Right lobe of liver (tissue), 6 donors: ENCODE data around the gene CD99. TPM values are rescaled to one million over a fixed set of nuclear protein-coding genes. Genes with fewer than 3 reads are reported as not detected.

Experiments
- ATAC-seq, 4 donors: fragments of 200-7000 bp; cut with Tn5 transposase; one replicate each; pipeline ENCODE4 v1.9.1; 2020; ENCODE audit warnings: mild to moderate bottlenecking in 4 of 4, moderate library complexity in 4 of 4
- DNase-seq, 3 donors: peaks; one replicate each; pipeline ENCODE4 v3.0.0-alpha.2; 2020
- H3K27ac ChIP-seq, 3 donors: fragments of 200-600 bp; one replicate each; pipeline ENCODE4 v1.8.0; 2022
- H3K27me3 ChIP-seq, 2 donors: fragments of 200-600 bp; one replicate each; pipeline ENCODE4 v1.8.0; 2022
- H3K36me3 ChIP-seq, 4 donors: fragments of 200-600 bp; sonication (generic) in 1 of 4; one replicate each; pipeline versions ENCODE4 v1.5.1 to v1.8.0; 2017 to 2022; ENCODE audit warnings: control low read depth in 1 of 4
- H3K4me1 ChIP-seq, 4 donors: fragments of 200-600 bp; sonication (generic) in 1 of 4; one replicate each; pipeline versions ENCODE4 v1.5.1 to v1.8.0; 2017 to 2022; ENCODE audit warnings: control low read depth in 1 of 4
- H3K4me3 ChIP-seq, 3 donors: fragments of 200-600 bp; one replicate each; pipeline ENCODE4 v1.8.0; 2022
- H3K9me3 ChIP-seq, 4 donors: fragments of 200-600 bp; sonication (generic) in 1 of 4; one replicate each; pipeline versions ENCODE4 v1.5.1 to v1.8.0; 2017 to 2022; ENCODE audit warnings: control low read depth in 1 of 4
- CTCF ChIP-seq, 4 donors: fragments of 200-600 bp in 3 of 4; fragments of 450-650 bp in 1 of 4; IDR thresholded peaks; one replicate each; pipeline versions ENCODE4 v1.5.1 to v1.8.0; 2016 to 2022; ENCODE audit warnings: antibody characterized with exemption in 4 of 4, mild to moderate bottlenecking in 2 of 4
- POLR2A ChIP-seq: fragments of 450-650 bp; IDR thresholded peaks from one replicate; pipeline ENCODE4 v1.6.1; 2017; ENCODE audit warnings: antibody characterized with exemption, mild to moderate bottlenecking
- WGBS: methylation state at CpG from one replicate; pipeline ENCODE4 v1.1.6; 2018; ENCODE audit warnings: low coverage, low lambda C conversion rate; ENCODE audit not compliant: insufficient coverage; ENCODE audit errors: missing lambda C conversion rate; 5-methylcytosine and 5-hydroxymethylcytosine counted together
- intact Hi-C, 2 donors: fragments of 100-400 bp; cut with DNase I; formaldehyde crosslinking; loops; one replicate each; pipeline versions ENCODE4 v1.11.2 to v1.14.1; 2022
- total RNA-seq, 6 experiments: library from RNA; depleted of rRNA in 2 of 6; stranded (reverse); fragments of >200 nt in 2 of 6; fragmentation: NEBNext Ultra II Directional in 3 of 6; extraction: Animal tissue kit (Norgen Biotek cat#: 25700) in 3 of 6; gene quantifications; one replicate each; pipeline versions ENCODE4 v1.1.0 to v1.2.4, GENCODE V29; 2016 to 2023
- donor health status: DM: no; HTN: yes; CAD: no.
- donor health status: DM: no; HTN: no; CAD: no.
- donor health status: DM: no; HTN: no; CAD: no.
- donor health status: DM: no; HTN: yes; CAD: no.
- donor health status: DM: no; HTN: yes; CAD: no.

Gene CD99
- total RNA-seq, 6 experiments from 2014 or later: 88.5 to 139 (median 119) TPM

- ATAC-seq (peak; percentile 44 to 65 (median 54)), DNase-seq (no peak)
- Histone ChIP-seq H3K27ac (no peak overlapping the region), H3K9me3 (no peaks in the 10 kb centered on the region), H3K4me1 (peaks cover 0 to 17% (median 3%) of the 10 kb centered on the region in 4 donors), H3K36me3 (no peaks in the 10 kb centered on the region), H3K27me3 (no peaks in the 10 kb centered on the region), H3K4me3 (no peak overlapping the region)
- intact Hi-C loops: no loop called here
- WGBS: 55% methylated on average over 6 of the region's 8 CpGs
- no peak for TF ChIP-seq POLR2A
- no peak for TF ChIP-seq CTCF (IDR thresholded peaks at IDR 0.05)
Observed at GRCh38 chrX:2696698-2697215, 5.7 kb downstream of the CD99 start.

GRCh38 chrX:2697306-2697705 is 6.2 kb downstream of the CD99 start:
- peaks cover 0 to 17% (median 3%) of the 10 kb centered on the region in 4 donors for H3K4me1 ChIP-seq
- 26% methylated on average over 7 of the region's 7 CpGs for WGBS
- ATAC-seq: peak in 2 of 4 donors; percentile 18 to 22
- H3K27ac ChIP-seq: no peak overlapping the region
- H3K4me3 ChIP-seq: no peak overlapping the region
- H3K9me3 ChIP-seq: no peaks in the 10 kb centered on the region
- intact Hi-C loops: no loop called here
- H3K36me3 ChIP-seq: no peaks in the 10 kb centered on the region
- TF ChIP-seq CTCF (IDR thresholded peaks at IDR 0.05): no peak
- no peaks in the 10 kb centered on the region for H3K27me3 ChIP-seq
- no peak for DNase-seq

- ATAC-seq: no peak
- 74% methylated on average over 9 of the region's 9 CpGs for WGBS
- no peak for TF ChIP-seq CTCF (IDR thresholded peaks at IDR 0.05)
- no peak for TF ChIP-seq POLR2A
- Histone ChIP-seq H3K27ac (no peak overlapping the region), H3K4me3 (no peak overlapping the region), H3K36me3 (no peaks in the 10 kb centered on the region), H3K4me1 (peaks cover 0 to 17% (median 3%) of the 10 kb centered on the region in 4 donors), H3K27me3 (no peaks in the 10 kb centered on the region), H3K9me3 (no peaks in the 10 kb centered on the region)
- no peak for DNase-seq
- intact Hi-C loops: no loop called here
Observed at GRCh38 chrX:2697741-2698299, 6.7 kb downstream of the CD99 start.

- WGBS: 65% methylated on average over 5 of the region's 5 CpGs
- Histone ChIP-seq H3K27ac (no peak overlapping the region), H3K4me3 (no peak overlapping the region), H3K36me3 (no peaks in the 10 kb centered on the region), H3K4me1 (peaks cover 0 to 17% (median 3%) of the 10 kb centered on the region in 4 donors), H3K9me3 (no peaks in the 10 kb centered on the region), H3K27me3 (no peaks in the 10 kb centered on the region)
- ATAC-seq: no peak
- no peak for DNase-seq
- intact Hi-C loops: no loop called here
- TF ChIP-seq CTCF (IDR thresholded peaks at IDR 0.05) (no peak), POLR2A (no peak)
Observed at GRCh38 chrX:2698604-2699003, 7.5 kb downstream of the CD99 start.
